ENCODE results near the gene TMEM198.
A peak's percentile ranks its signal among the peaks of the same experiment; 100 is the strongest.

The TMEM198 gene

DNA sequence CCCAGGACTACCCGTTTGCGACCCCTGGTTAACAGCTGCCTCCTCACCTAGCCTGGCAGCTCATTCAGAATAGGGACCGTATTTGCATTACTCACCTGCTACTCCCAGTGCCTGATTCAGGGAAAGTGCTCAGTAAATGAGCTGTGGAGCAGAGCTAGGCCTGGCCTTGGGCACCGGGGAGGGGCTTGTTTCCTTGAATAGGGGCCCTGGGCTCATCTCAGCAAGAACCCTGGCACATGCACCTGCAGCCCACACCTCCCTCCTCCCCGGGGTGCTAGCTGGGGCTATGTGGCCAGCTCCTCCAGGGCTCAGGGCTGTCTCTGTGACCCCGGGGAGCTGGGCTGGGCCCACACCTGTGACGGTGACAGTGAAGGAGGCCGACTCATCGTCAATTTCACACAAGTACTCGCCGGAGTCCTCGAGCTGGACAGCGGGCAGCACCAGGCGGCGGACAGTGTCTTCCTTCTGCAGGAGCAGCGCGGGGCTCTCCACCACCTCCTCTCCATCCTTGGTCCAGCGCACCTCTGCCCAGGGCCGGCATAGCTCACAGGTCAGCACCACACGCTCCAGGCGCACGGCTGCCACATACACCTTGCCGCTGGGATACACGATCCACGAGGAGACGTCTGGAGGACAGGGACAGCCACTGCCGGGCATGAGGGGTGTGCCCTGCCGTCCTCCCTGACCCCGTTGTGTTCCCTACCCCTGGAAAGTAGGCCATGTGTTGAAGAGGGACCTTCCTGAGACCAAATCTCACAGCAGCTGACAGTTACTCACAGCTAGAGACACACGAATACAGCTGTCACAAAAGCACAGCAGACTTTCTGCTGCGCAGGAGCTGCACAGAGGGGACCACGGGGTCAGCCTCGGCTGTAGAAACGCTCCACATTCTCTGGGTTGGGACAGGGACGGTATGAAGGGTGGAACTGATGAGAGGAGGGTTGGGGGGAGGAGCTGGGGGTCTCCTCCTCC, 18.5 kb downstream of the TMEM198 start:
- DNase-seq (ENCODE audit: insufficient read length) (no peak), FAIRE-seq (no peak)
- no peak for TF ChIP-seq TAF1 (IDR thresholded peaks at IDR 0.05; ENCODE audit: borderline replicate concordance, low read depth, low read length)
- TF ChIP-seq POLR2A (IDR thresholded peaks at IDR 0.05; ENCODE audit: low read depth, low read length): no peak
- TF ChIP-seq POLR2AphosphoS5 (IDR thresholded peaks at IDR 0.05; ENCODE audit: low read depth, low read length): no peak

DNA sequence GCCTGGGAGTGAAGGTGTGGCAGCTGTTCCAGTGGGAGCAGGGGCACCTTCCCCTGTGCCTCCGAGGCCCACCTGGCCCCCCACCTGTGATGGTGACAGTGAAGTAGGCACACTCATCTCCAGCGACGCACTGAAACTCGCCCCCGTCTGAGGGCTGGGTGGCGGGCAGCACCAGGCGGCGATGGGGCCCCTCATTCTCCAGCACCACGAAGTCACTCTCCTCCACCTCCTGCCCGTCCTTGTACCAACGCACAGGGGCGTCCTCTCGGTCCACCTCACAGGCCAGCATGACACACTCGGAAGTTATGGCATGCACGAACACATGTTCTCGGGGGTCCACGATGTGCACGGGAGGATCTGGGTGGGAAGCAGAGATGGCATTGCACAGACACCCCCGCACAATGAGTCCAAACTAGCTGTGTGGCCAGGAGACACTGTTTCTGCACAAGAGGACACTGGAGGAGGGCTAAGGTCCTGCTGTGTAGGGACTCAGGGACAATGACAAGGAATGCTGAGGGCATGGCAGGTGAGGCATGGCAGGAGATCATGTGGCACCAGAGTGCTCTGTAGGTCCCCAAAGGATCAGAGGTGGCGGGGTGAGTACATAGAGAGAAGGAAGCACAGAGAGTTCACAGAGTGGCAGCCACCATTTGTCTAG, 19.6 kb downstream of the TMEM198 start:
- TF ChIP-seq POLR2AphosphoS5 (IDR thresholded peaks at IDR 0.05; ENCODE audit: low read depth, low read length) (no peak), TAF1 (IDR thresholded peaks at IDR 0.05; ENCODE audit: borderline replicate concordance, low read depth, low read length) (no peak), POLR2A (IDR thresholded peaks at IDR 0.05; ENCODE audit: low read depth, low read length) (no peak)
- DNase-seq (ENCODE audit: insufficient read length): no peak
- FAIRE-seq: no peak

DNA sequence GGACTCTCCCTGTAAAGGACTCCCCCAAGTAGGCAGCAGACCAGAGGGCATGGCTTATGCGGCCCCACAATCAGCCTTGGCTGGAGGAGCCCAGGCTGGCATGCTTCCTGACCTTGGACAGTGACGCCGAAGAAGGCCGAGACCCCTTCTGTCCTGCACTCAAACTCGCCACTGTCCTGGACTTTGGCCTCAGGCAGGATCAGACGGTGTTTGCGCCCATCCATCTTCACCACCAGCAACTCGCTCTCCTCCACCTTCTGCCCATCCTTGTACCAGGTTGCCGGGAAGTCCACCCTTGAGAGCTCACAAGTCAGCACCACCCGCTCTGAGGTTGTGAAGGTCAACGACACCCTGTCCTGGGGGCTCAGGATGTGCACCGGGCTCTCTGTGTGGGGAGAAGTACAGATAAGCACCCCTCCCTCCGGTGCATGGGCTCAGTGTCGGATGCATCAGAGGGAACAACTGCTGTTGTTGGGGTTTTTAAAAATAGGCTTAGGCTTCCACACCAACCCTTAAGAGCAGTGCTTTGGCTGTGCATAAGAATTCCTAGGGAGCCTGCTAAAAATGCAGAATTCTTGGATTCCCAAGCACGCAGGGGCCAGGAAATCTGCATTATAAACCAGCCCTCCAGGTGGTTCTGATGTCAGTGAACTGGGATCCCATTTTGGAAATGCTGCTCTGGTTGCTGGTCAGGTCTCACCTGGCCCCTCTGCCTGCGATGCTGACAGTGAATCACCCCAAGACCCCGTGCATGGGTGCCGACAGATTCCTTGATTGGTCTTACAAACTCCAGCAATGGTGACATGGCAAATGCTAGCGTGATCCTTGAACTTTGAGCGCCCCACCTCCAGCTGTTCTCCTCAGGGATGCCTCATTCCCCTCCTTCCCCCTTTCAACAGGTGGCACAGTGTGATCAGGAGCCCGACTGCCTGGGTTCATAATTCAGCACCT, 21.6 kb downstream of the TMEM198 start:
- no peak for FAIRE-seq
- DNase-seq (ENCODE audit: insufficient read length): no peak

DNA sequence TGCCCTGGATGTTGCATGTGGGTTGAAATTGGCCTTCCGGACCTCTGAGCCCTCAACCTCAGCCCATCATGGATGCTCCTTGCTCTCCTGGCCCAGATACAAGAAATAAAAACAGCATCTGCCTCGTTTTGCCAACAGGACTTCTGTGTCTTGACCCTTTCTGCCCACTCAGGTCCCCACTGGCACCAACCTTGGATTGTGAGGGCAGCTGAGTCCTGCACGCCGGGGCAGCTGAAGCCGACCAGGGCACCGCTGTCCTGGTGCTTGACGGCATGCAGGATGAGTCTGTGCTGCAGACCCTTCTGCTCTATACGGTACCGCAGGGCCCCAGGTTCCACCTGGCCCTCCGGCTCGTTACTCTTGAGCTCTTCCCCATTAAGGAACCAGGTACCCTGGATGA, 22.8 kb downstream of the TMEM198 start:
- no peak for TF ChIP-seq TAF1 (IDR thresholded peaks at IDR 0.05; ENCODE audit: borderline replicate concordance, low read depth, low read length)
- no peak for TF ChIP-seq POLR2A (IDR thresholded peaks at IDR 0.05; ENCODE audit: low read depth, low read length)
- TF ChIP-seq POLR2AphosphoS5 (IDR thresholded peaks at IDR 0.05; ENCODE audit: low read depth, low read length): no peak
- FAIRE-seq (no peak), DNase-seq (ENCODE audit: insufficient read length) (peak; percentile 5)

More for the DNA sequence above, 21.6 kb downstream of the TMEM198 start:
- TF ChIP-seq TAF1 (IDR thresholded peaks at IDR 0.05; ENCODE audit: borderline replicate concordance, low read depth, low read length) (no peak), POLR2A (IDR thresholded peaks at IDR 0.05; ENCODE audit: low read depth, low read length) (no peak), POLR2AphosphoS5 (IDR thresholded peaks at IDR 0.05; ENCODE audit: low read depth, low read length) (no peak)

DNA sequence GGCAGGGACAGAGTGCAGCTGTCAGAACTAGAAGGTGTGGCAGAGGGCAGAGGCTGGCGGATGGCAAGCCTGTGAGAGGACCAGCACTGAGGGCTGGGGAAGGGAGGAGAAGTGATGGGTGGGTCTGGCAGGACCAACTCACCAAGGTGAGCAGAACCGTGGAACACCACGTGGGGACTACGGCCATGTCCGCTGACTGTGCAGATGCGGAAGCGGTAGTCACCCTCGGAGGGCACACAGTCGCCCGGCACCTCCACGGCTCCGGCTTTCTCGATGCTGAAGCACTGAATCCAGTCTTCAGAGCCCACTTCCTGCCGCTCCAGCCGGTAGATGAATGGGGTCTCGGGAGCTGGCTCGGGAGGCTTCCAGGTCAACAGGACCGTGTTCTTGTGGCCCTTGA, 23.3 kb downstream of the TMEM198 start:
- peak; percentile 2 for DNase-seq (ENCODE audit: insufficient read length)
- TF ChIP-seq POLR2A (IDR thresholded peaks at IDR 0.05; ENCODE audit: low read depth, low read length): no peak
- no peak for FAIRE-seq

DNA sequence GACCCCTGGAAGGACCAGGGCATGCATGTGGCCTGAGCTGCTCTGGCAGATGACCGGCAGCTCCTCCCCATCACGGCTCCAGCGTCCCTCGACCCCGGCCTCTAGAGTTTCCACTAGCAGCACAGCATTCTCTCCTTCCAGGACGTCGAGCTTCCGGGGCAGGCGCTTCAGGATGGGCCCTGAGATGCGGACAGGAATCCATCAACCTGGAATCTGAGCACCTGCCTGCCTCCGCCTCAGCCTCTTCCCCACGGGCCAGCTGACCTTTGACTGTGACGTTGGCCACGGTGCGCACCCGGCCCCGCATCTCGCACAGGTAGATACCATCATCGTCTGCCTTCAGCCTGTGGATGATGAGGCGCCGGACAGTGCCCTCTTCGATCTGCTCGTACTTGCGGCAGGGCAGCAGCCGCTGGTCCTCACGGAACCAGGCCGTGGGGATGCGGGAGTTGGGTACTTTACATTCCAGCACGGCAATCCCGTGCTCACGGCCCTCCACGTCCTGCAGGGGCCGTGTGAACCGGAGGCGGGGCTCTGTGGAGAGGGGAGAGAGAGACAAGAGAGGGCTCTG, 24.0 kb downstream of the TMEM198 start:
- DNase-seq (ENCODE audit: insufficient read length) (no peak), FAIRE-seq (no peak)
- TF ChIP-seq POLR2AphosphoS5 (IDR thresholded peaks at IDR 0.05; ENCODE audit: low read depth, low read length) (no peak), POLR2A (IDR thresholded peaks at IDR 0.05; ENCODE audit: low read depth, low read length) (no peak), TAF1 (IDR thresholded peaks at IDR 0.05; ENCODE audit: borderline replicate concordance, low read depth, low read length) (no peak)

DNA sequence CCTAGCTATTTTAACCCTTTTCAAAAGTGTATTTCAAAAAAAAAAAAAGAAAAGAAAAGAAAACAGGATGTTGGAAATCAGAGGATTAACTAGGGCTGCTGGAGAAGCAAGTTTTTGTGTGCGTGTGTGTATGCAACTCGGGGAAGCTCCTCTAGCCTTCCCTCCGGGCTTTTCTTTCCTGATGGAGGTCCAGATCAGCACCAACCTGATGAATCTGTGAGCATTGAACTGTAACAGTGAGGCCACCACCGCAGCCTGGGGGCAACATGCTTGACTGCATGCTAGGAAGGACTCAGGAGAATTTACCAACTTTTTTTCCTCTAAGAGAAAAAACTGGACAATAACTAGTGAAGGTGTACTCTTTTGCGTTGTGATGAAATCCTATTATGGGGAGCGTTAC, 25.2 kb downstream of the TMEM198 start:
- FAIRE-seq (no peak), DNase-seq (ENCODE audit: insufficient read length) (peak; percentile 7)
- TF ChIP-seq POLR2A (IDR thresholded peaks at IDR 0.05; ENCODE audit: low read depth, low read length) (no peak), POLR2AphosphoS5 (IDR thresholded peaks at IDR 0.05; ENCODE audit: low read depth, low read length) (no peak)

DNA sequence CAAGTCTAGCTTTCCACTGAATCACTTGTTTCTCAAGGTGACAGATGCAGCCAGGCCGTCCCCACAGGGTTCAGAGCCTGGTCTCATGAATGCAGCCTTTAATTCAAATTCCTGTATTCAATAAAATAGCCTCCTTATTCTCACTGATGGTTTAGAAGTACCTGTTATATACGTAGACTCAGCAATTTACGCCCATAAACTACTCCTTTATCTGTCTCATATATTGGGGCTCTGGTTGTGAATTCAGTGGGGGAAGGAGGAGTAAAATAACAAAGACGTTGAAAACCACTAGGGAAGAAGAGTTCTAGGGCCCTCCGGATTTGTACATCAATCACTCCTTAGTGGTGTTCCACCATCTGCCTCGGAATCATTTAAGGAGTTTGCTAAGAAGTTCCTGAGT, 25.8 kb downstream of the TMEM198 start:
- DNase-seq (ENCODE audit: insufficient read length) (no peak), FAIRE-seq (no peak)
- no peak for TF ChIP-seq POLR2AphosphoS5 (IDR thresholded peaks at IDR 0.05; ENCODE audit: low read depth, low read length)
- no peak for TF ChIP-seq TAF1 (IDR thresholded peaks at IDR 0.05; ENCODE audit: borderline replicate concordance, low read depth, low read length)
- no peak for TF ChIP-seq POLR2A (IDR thresholded peaks at IDR 0.05; ENCODE audit: low read depth, low read length)

DNA sequence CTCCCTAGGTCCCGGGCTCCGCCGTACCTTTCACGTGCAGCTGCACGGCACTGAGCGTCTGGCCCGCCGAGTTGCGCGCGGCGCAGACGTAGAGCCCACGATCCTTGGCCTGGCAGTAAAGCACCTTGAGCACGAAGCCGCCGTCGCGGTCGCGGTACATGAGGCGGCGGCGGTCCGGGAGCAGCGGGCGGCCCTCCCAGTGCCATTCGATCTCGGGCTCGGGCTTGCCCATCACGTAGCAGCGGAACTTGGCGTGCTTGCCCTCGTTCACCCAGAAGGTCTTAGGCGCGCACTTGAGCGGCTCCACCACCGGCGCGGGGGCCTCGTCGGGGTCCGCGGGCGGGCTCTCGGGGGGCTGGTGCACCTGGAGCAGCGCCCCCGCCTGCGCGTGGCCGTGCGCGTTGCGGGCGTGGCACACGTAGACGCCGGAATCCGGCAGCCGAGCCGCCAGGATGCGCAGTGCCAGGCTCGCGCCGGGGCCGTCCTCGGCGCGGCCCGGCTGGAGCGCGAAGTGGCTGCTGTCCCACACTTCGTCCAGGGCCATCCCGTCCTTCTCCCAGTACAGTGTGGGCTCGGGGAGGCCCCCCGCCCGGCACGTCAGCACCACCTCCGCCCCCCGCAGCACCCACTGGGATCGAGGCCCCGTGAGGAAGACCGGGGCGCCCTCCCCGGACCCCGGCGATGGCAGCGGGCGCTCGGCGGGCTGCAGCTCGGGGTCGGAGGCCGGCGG, 26.5 kb downstream of the TMEM198 start:
- TF ChIP-seq POLR2A (IDR thresholded peaks at IDR 0.05; ENCODE audit: low read depth, low read length) (no peak), POLR2AphosphoS5 (IDR thresholded peaks at IDR 0.05; ENCODE audit: low read depth, low read length) (no peak), TAF1 (IDR thresholded peaks at IDR 0.05; ENCODE audit: borderline replicate concordance, low read depth, low read length) (no peak)
- DNase-seq (ENCODE audit: insufficient read length): peak; percentile 21
- FAIRE-seq: no peak

DNA sequence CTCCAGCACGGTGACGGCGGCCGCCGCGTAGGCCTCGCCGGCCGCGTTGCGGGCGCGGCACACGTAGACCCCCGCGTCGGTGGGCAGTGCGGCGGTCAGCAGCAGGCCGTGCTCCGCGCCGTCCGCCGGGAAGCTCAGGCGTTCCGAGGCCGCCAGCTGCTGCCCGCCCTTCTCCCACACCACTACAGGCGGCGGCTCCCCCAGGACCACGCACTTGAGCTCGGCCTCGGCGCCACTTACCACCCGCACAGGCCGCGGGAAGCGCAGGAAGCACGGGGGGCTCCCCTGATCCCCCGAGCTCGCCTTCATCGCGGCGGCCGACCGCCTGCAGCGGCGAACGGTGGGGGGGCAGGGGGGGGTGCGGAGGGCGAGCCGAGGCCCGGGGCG, 27.1 kb downstream of the TMEM198 start:
- TF ChIP-seq POLR2A (IDR thresholded peaks at IDR 0.05; ENCODE audit: low read depth, low read length) (no peak), POLR2AphosphoS5 (IDR thresholded peaks at IDR 0.05; ENCODE audit: low read depth, low read length) (no peak), TAF1 (IDR thresholded peaks at IDR 0.05; ENCODE audit: borderline replicate concordance, low read depth, low read length) (no peak)
- DNase-seq (ENCODE audit: insufficient read length): no peak
- no peak for FAIRE-seq
